ENCODE data around the gene NAT8.
"Not testable (repeated sequence)": the region's sequence is repeated elsewhere in the genome, so short reads cannot be mapped to it uniquely, and the experiment has no call there.

NAT8 gene

GRCh38 chr2:73638429-73638828 is 3.8 kb downstream of the NAT8 start:
- DNase-seq (ENCODE audit: low read depth in 2 of 3, low spot score in 2 of 3) = no peak

- not testable (repeated sequence) for DNase-seq (ENCODE audit: low read depth in 2 of 3, low spot score in 2 of 3)
Observed at GRCh38 chr2:73636977-73637376, 5.2 kb downstream of the NAT8 start.

GRCh38 chr2:73630662-73631266 is 11.5 kb downstream of the NAT8 start:
- not testable (repeated sequence) for DNase-seq (ENCODE audit: low read depth in 2 of 3, low spot score in 2 of 3)

- DNase-seq (ENCODE audit: low read depth in 2 of 3, low spot score in 2 of 3) = not testable (repeated sequence)
Observed at GRCh38 chr2:73628493-73628892, 13.7 kb downstream of the NAT8 start.

GRCh38 chr2:73626237-73626636 is 16.0 kb downstream of the NAT8 start:
- DNase-seq (ENCODE audit: low read depth in 2 of 3, low spot score in 2 of 3) = not testable (repeated sequence)

GRCh38 chr2:73624625-73625024 is 17.6 kb downstream of the NAT8 start:
- DNase-seq (ENCODE audit: low read depth in 2 of 3, low spot score in 2 of 3) = not testable (repeated sequence)

- not testable (repeated sequence) for DNase-seq (ENCODE audit: low read depth in 2 of 3, low spot score in 2 of 3)
Observed at GRCh38 chr2:73624036-73624435, 18.2 kb downstream of the NAT8 start.

- not testable (repeated sequence) for DNase-seq (ENCODE audit: low read depth in 2 of 3, low spot score in 2 of 3)
Observed at GRCh38 chr2:73619925-73620324, 22.3 kb downstream of the NAT8 start.

GRCh38 chr2:73614997-73615396 is 27.2 kb downstream of the NAT8 start:
- DNase-seq (ENCODE audit: low read depth in 2 of 3, low spot score in 2 of 3) = no peak

GRCh38 chr2:73614105-73614504 is 28.1 kb downstream of the NAT8 start:
- DNase-seq (ENCODE audit: low read depth in 2 of 3, low spot score in 2 of 3) = no peak

- no peak for DNase-seq (ENCODE audit: low read depth in 2 of 3, low spot score in 2 of 3)
Observed at GRCh38 chr2:73611867-73612266, 30.4 kb downstream of the NAT8 start.

- DNase-seq (ENCODE audit: low read depth in 2 of 3, low spot score in 2 of 3) = no peak
Observed at GRCh38 chr2:73611193-73611592, 31.0 kb downstream of the NAT8 start.

GRCh38 chr2:73610111-73610510 is 32.1 kb downstream of the NAT8 start:
- DNase-seq (ENCODE audit: low read depth in 2 of 3, low spot score in 2 of 3) = no peak

- DNase-seq (ENCODE audit: low read depth in 2 of 3, low spot score in 2 of 3) = not testable (repeated sequence)
Observed at GRCh38 chr2:73604589-73604988, 37.6 kb downstream of the NAT8 start.

- DNase-seq (ENCODE audit: low read depth in 2 of 3, low spot score in 2 of 3) = not testable (repeated sequence)
Observed at GRCh38 chr2:73603099-73603588, 39.1 kb downstream of the NAT8 start.

GRCh38 chr2:73601780-73602179 is 40.4 kb downstream of the NAT8 start:
- DNase-seq (ENCODE audit: low read depth in 2 of 3, low spot score in 2 of 3) = no peak

- DNase-seq (ENCODE audit: low read depth in 2 of 3, low spot score in 2 of 3) = no peak
Observed at GRCh38 chr2:73594251-73594650, 48.0 kb downstream of the NAT8 start.

GRCh38 chr2:73593680-73594079 is 48.5 kb downstream of the NAT8 start:
- DNase-seq (ENCODE audit: low read depth in 2 of 3, low spot score in 2 of 3) = no peak

Measured in activated CD8-positive, alpha-beta memory T cell treated with anti-CD3 and anti-CD28 coated beads for 48 hours (primary cell).